T follicular helper cell (primary cell): ENCODE measurements around the gene FAM174C.

Experiments
- DNase-seq: peaks from one replicate; pipeline ENCODE4 v3.0.0-alpha.2; 2020; ENCODE audit warnings: low read depth

FAM174C gene

GRCh38 chr19:1321539-1321938, 46.2 kb downstream of the FAM174C start:
- no peak for DNase-seq

- DNase-seq, result no peak
Observed at GRCh38 chr19:1322198-1322981, 47.1 kb downstream of the FAM174C start.

DNA sequence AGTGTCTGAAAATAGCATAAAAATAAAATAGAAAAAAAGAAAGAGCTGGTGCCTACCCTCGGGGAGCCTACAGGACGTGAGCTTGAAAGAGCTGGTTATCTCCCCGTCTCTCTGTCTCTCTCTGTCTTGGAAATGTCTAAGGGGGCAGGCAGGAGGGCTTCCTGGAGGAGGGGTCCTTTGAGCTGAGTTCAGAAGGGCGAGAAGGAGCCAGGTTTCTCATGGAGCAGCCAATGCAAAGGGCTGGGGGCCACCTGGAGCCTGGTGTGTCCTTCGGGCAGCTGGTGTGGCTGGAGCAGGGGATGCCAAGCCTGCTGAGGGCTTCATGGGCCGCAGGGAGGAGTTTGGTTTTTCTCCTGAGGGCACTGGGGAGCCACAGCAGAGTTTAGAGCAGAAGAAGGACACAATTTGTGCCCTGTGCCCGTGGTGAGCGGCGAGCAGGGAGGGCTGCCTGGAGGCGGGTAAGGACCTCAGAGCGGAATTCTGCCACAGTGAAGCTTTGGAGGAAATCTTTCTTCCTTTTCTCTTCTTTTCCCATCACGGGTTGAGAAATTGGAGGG, 49.0 kb downstream of the FAM174C start:
- no peak for DNase-seq

GRCh38 chr19:1324806-1325567, 49.7 kb downstream of the FAM174C start:
- no peak for DNase-seq

DNA sequence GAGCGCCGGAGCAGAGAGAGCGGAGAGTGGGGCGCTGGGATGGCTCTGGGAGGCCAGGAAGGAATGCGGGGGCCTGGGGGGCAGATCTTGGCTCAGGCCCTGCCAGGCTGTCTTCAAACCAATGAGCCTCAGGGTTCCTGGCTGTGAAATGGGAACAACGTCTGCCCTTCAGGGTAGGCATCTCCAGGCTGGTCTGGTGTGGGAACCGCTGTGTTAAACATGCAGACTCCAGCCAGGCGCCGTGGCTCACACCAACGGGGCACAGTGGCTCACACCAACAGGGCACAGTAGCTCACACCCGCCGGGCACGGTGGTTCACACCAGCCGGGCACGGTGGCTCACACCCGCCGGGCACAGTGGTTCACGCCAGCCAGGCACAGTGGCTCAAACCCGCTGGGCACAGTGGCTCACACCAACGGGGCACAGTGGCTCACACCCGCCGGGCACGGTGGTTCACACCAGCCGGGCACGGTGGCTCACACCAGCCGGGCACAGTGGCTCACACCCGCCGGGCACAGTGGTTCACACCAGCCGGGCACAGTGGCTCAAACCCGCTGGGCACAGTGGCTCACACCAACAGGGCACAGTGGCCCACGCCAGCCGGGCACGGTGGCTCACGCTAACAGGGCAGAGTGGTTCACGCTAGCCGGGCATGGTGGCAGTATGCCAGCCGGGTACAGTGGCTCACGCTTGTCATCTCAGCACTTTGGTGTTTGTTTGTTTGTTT, 50.4 kb downstream of the FAM174C start:
- no peak for DNase-seq

GRCh38 chr19:1327125-1327524, 51.8 kb downstream of the FAM174C start:
- no peak for DNase-seq
